HepG2 (cell line): ENCODE data around the gene LTA4H. TPM values are rescaled to one million over a fixed set of nuclear protein-coding genes. Genes with fewer than 3 reads are reported as not detected.

Experiments used
- BRD4 ChIP-seq: sonication (generic); formaldehyde crosslinking; IDR thresholded peaks from 2 replicates; pipeline ENCODE4 v1.4.0; 2020; ENCODE audit warnings: missing genetic modification reagents
- CEBPB ChIP-seq: IDR thresholded peaks from 2 replicates; pipeline ENCODE4 v1.6.1; 2011; ENCODE audit warnings: low read depth, low read length, improper control_type of control experiment, borderline replicate concordance
- E2F1 ChIP-seq: sonication (generic); formaldehyde crosslinking; IDR thresholded peaks from 2 replicates; pipeline ENCODE4 v1.5.0; 2020; ENCODE audit warnings: missing genetic modification reagents
- ELF1 ChIP-seq: sonication (generic); formaldehyde crosslinking; IDR thresholded peaks from 2 replicates; pipeline ENCODE4 v1.4.0; 2020; ENCODE audit warnings: missing genetic modification reagents
- ERF ChIP-seq: IDR thresholded peaks from 2 replicates; pipeline ENCODE4 v1.6.1; 2018; ENCODE audit warnings: missing biosample characterization, missing genetic modification reagents
- ISL2 ChIP-seq: sonication (generic); formaldehyde crosslinking; IDR thresholded peaks from 2 replicates; pipeline ENCODE4 v1.5.0; 2020; ENCODE audit warnings: missing genetic modification reagents
- KDM2A ChIP-seq: sonication (generic); formaldehyde crosslinking; IDR thresholded peaks from 2 replicates; pipeline ENCODE4 v1.4.0; 2020; ENCODE audit warnings: low read depth, missing genetic modification reagents, borderline replicate concordance
- KLF13 ChIP-seq: sonication (generic); formaldehyde crosslinking; IDR thresholded peaks from 2 replicates; pipeline ENCODE4 v1.4.0; 2020; ENCODE audit warnings: mild to moderate bottlenecking, missing genetic modification reagents
- MIER3 ChIP-seq: IDR thresholded peaks from 2 replicates; pipeline ENCODE4 v1.6.1; 2016; ENCODE audit warnings: missing compliant biosample characterization, borderline replicate concordance
- POGK ChIP-seq: sonication (generic); formaldehyde crosslinking; conservative IDR thresholded peaks from 2 replicates; pipeline ENCODE4 v1.8.0; 2022; ENCODE audit warnings: mild to moderate bottlenecking, moderate library complexity, missing genetic modification reagents
- RERE ChIP-seq: IDR thresholded peaks from 2 replicates; pipeline ENCODE4 v1.6.1; 2016; ENCODE audit warnings: low read depth, missing genetic modification reagents, missing compliant biosample characterization
- SIN3A ChIP-seq: IDR thresholded peaks from 2 replicates; pipeline ENCODE4 v1.6.1; 2011; ENCODE audit warnings: low read depth, mild to moderate bottlenecking, control low read depth, low read length, borderline replicate concordance
- SMAD1 ChIP-seq: sonication (generic); formaldehyde crosslinking; IDR thresholded peaks from 2 replicates; pipeline ENCODE4 v1.4.0; 2020; ENCODE audit warnings: missing genetic modification reagents, low read depth, mild to moderate bottlenecking, borderline replicate concordance
- TEAD2 ChIP-seq: sonication (generic); formaldehyde crosslinking; IDR thresholded peaks from 2 replicates; pipeline ENCODE4 v1.9.0; 2021; ENCODE audit warnings: missing genetic modification reagents
- UBTF ChIP-seq: sonication (generic); formaldehyde crosslinking; IDR thresholded peaks from 2 replicates; pipeline ENCODE4 v1.4.0; 2020; ENCODE audit warnings: mild to moderate bottlenecking, missing genetic modification reagents
- ZNF205 ChIP-seq: IDR thresholded peaks from 2 replicates; pipeline ENCODE4 v1.6.1; 2018; ENCODE audit warnings: missing biosample characterization, missing genetic modification reagents
- ZNF224 ChIP-seq: sonication (generic); formaldehyde crosslinking; IDR thresholded peaks from 2 replicates; pipeline ENCODE4 v1.5.0; 2020; ENCODE audit warnings: mild to moderate bottlenecking, missing genetic modification reagents
- ZNF501 ChIP-seq: sonication (generic); formaldehyde crosslinking; IDR thresholded peaks from 2 replicates; pipeline ENCODE4 v1.5.1; 2020; ENCODE audit warnings: mild to moderate bottlenecking, moderate library complexity, missing genetic modification reagents
- ZNF530 ChIP-seq: sonication (generic); formaldehyde crosslinking; IDR thresholded peaks from 2 replicates; pipeline ENCODE4 v1.5.0; 2020; ENCODE audit warnings: low read depth, mild to moderate bottlenecking, missing genetic modification reagents
- polyA plus RNA-seq, 8 experiments: library from polyadenylated mRNA; depleted of rRNA in 3 of 8; stranded (reverse) in 7 of 8; unstranded in 1 of 8; fragments of >200 nt; fragmentation: Illumina TruSeq in 4 of 8; extraction: Trizol in 4 of 8; gene quantifications; 2 replicates each; pipeline versions ENCODE4 v1.2.1 to v1.2.3, GENCODE V29; 2011 to 2016; ENCODE audit warnings: low read depth in 4 of 8, missing spikeins in 1 of 8, mixed read lengths in 1 of 8; ENCODE audit not compliant: insufficient read depth in 1 of 8
- total RNA-seq, 5 experiments: library from RNA; depleted of rRNA; stranded (reverse); fragments of >200 nt; fragmentation: Illumina TruSeq; extraction: Trizol; gene quantifications; 2 replicates each; pipeline ENCODE4 v1.2.3, GENCODE V29; 2016; ENCODE audit warnings: low read depth in 1 of 5

LTA4H gene
- total and polyA plus RNA-seq, 2 of the 13 experiments (the other 11 are each of a cell fraction or from before 2014, with no cell fraction given), result 87.5 to 90.4 TPM

- TF ChIP-seq ZNF224 (no peak), KLF13 (CRISPR knock-in tag) (no peak), KDM2A (CRISPR knock-in tag) (no peak), MIER3 (CRISPR knock-in tag) (peak; percentile 77; the same call in 1 of the 2 replicates), CEBPB (peak; percentile 24; the same call in 1 of the 2 replicates), RERE (peak; percentile 96), BRD4 (no peak), E2F1 (CRISPR knock-in tag) (no peak), ZNF205 (CRISPR knock-in tag) (peak; percentile 81), UBTF (CRISPR knock-in tag) (no peak), POGK (no peak), ZNF530 (CRISPR knock-in tag) (no peak), ZNF501 (CRISPR knock-in tag) (no peak), ISL2 (CRISPR knock-in tag) (peak; percentile 98), TEAD2 (CRISPR knock-in tag) (no peak), ERF (CRISPR knock-in tag) (peak; percentile 77), SIN3A (0 out of 2 replicates have a peak, but pooled peaks have one; percentile 4), ELF1 (no peak), SMAD1 (CRISPR knock-in tag) (no peak)
Measured at GRCh38 chr12:95974358-95974757, 61.0 kb downstream of the LTA4H start (continued).
